GM18502 (cell line): ENCODE data around the gene CAPN11.
A peak's percentile ranks its signal among the peaks of the same experiment; 100 is the strongest.

ENCODE experiments used
- ATAC-seq: cut with Tn5 transposase; IDR thresholded peaks from one replicate; pipeline ENCODE4 v1.9.1; 2021; ENCODE audit warnings: mild to moderate bottlenecking; ENCODE audit not compliant: unreplicated experiment, poor library complexity

CAPN11 gene

GRCh38 chr6:44158770-44159228 lies at the start of gene CAPN11:
Gene CAPN11, plus strand, starts transcription at chr6:44158820. Its CDS starts 29 bp downstream, at chr6:44158849.
- no peak for ATAC-seq

GRCh38 chr6:44109212-44109611 lies 49.4 kb upstream of the CAPN11 start:
- ATAC-seq = no peak

- ATAC-seq = no peak
Measured at GRCh38 chr6:44110005-44110676, 48.5 kb upstream of the CAPN11 start.

- ATAC-seq = no peak
Measured at GRCh38 chr6:44110966-44111365, 47.7 kb upstream of the CAPN11 start.

- ATAC-seq = no peak
Measured at GRCh38 chr6:44111434-44112417, 46.9 kb upstream of the CAPN11 start.

- ATAC-seq = no peak
Measured at GRCh38 chr6:44113414-44113813, 45.2 kb upstream of the CAPN11 start.

- ATAC-seq = no peak
Measured at GRCh38 chr6:44115866-44116265, 42.8 kb upstream of the CAPN11 start.

- ATAC-seq = no peak
Measured at GRCh38 chr6:44116641-44117382, 41.8 kb upstream of the CAPN11 start.

- no peak for ATAC-seq
Measured at GRCh38 chr6:44117397-44118128, 41.1 kb upstream of the CAPN11 start.

GRCh38 chr6:44119704-44120262 lies 38.8 kb upstream of the CAPN11 start:
- no peak for ATAC-seq

- ATAC-seq = no peak
Measured at GRCh38 chr6:44120692-44121443, 37.8 kb upstream of the CAPN11 start.

- ATAC-seq = no peak
Measured at GRCh38 chr6:44122801-44123200, 35.8 kb upstream of the CAPN11 start.

GRCh38 chr6:44123544-44123943 lies 35.1 kb upstream of the CAPN11 start:
- no peak for ATAC-seq

- ATAC-seq = peak; percentile 52
Measured at GRCh38 chr6:44126320-44127149, 32.1 kb upstream of the CAPN11 start.

- peak; percentile 73 for ATAC-seq
Measured at GRCh38 chr6:44127186-44128019, 31.2 kb upstream of the CAPN11 start, which contains the start of the genes MRPL14 and TMEM63B. Gene MRPL14, minus strand, starts transcription at chr6:44127452. Its CDS starts 10,841 bp downstream, at chr6:44116611. Gene TMEM63B, plus strand, starts transcription at chr6:44127554. Its CDS starts 7,031 bp downstream, at chr6:44134585.

- no peak for ATAC-seq
Measured at GRCh38 chr6:44128020-44128917, 30.4 kb upstream of the CAPN11 start.
